RCC 7860 (cell line): ENCODE data around the gene IL1RAPL1.

Experiments used
- DNase-seq: peaks from one replicate; pipeline ENCODE4 v3.0.0-alpha.2; 2015; ENCODE audit warnings: low spot score
- FAIRE-seq: peaks from 2 replicates; lab custom pipeline; 2012; peaks lifted over from hg19 to GRCh38; lab: Jason Lieb, UNC

The IL1RAPL1 gene

DNA sequence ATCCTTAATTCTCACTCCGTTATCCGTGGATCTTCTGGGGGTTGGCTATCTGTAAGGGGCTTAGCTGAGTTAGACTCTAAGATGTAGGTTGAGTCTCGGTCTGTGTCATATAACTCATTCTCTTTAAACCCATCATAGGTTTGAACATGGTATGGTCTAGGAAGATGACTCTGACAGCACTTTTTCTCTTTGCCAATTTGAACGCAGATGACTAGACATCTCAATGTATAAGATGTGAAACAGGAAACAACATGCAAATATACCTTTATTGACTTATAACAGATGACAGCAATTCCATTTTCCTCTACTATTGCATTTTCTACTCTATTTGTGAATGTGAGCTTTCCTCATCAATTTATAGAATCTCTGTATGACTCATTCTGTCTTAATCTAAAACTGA lies 993.3 kb downstream of the IL1RAPL1 start:
- FAIRE-seq (no peak), DNase-seq (no peak)

DNA sequence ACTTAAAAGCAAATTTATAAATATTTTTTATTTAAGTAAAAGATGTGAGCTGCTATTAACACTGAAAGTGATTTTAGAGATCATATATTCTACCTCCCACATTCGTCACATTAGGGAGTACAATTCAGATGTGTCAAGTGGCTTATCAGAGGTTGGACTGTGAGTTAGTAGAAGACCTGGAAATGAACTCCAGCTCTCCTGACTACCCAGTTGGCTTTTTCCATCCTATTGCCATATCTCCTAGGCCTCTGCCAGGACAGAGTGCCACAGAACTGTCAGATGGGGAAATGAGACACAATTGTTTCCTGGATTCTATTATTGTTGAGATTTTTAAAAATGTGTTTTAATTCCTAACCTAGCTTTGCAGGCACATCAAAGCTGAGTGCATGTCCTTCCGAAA lies 994.0 kb downstream of the IL1RAPL1 start:
- FAIRE-seq (no peak), DNase-seq (no peak)

DNA sequence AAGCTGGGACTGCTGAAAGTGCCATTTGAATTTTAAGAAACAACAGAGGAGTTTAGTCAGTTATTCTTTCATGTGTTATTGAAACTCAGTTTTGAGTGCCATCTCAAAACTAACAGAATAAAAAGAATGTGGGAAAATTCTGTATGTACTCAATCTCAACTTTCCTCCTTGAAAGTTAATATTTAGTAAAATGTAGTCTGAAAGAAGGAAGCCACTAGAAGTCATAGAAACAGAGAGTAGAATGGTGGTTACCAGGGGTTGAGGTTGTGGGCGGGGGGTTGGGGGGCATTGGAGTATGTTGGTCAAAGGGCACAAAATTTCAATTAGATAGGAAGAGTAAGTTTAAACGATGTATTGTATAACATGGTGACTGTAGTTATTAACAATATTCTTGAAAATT lies 999.9 kb downstream of the IL1RAPL1 start:
- no peak for FAIRE-seq
- DNase-seq = no peak

DNA sequence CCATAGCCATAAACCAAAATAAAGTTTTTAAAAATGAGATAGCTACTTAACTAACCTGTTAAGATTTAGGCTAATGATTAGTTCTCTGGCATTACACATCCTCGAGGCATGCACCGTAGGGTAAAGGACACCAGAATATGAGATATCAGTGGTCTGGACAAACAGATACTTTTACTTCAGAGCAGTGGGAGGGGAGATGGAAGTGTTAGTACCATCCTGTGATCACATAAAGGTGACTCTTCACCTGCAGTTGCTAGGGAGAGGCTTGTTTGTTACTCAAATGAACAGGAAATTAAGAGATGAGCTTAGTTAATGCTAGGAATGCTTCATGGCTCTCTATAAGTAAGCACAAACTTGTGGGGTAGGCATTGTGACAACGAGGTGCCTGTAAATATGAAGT lies 1003.7 kb downstream of the IL1RAPL1 start:
- DNase-seq (no peak), FAIRE-seq (no peak)

DNA sequence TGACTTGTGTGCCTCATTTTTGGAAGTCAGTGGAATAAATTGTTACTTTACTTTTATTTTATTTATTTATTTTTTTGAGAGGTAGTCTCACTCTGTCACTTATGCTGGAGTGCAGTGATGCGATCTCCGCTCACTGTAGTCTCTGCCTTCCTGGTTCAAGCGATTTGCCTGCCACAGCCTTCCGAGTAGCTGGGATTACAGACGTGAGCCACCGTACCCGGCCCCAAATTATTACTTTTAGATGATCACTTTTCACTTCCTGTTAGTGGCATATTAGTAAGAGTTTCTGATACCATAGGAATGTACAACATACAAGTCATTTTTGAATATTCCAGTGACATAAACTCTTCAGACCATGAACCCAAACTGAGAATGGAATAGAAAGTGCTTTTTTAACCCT lies 1017.1 kb downstream of the IL1RAPL1 start:
- no peak for FAIRE-seq
- DNase-seq = no peak

DNA sequence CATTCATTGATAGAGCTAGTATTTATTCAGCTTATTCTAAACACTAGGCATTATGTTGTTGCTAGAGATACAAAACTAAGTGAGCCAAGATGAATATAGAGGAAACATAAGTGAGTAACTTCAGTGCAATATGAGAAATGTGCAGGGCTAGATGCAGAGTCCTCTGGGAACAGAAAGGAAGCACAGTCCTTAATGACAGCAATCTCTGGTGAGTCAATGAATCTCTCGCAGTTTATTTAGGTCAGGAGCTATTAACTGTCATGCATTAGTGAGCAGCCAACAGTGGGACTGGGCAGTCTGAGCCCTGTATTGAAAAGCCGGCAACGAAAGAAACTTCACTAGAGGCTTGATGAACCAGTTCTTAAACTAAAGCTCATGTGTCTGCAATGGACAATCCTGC lies 1030.0 kb downstream of the IL1RAPL1 start:
- peak; percentile 58 for DNase-seq
- peak; percentile 91 for FAIRE-seq

DNA sequence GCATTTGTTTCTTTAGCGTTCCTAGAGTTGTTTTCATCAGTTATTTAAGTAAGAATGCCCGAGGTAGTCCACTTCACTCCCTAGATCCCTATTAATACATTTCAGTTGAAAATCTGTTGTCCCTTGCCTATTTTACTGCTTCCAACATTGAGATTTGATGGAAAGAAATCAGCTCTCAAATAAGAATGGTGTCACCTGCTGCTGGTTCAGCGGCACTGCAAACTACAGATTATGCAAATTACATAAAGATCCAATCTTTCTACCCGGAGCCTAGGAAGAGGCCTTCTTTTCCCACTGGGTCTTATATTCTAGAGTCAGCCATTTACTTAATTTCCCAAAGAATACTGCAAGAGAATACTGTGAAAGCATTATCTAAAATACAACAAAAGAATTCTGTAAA lies 1030.5 kb downstream of the IL1RAPL1 start:
- DNase-seq (no peak), FAIRE-seq (no peak)

DNA sequence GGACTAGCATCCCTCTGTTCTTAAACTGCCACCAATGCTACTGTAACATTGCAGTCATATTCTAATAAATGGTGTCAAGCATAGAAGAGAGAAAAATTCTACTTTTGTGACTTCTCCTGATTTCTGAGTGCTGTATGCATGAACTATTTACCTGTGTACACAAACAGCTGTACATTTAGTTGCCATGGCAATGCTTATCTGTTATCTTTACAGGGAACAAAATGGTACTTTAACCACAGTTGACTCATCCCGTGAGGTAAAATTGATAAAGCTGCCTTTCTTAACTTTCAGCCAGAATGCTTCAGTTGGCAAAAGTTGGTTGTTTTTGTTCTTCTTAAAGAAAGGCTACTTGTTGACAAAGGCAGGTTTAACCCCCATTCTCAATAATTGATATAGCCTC lies 1040.6 kb downstream of the IL1RAPL1 start:
- FAIRE-seq (no peak), DNase-seq (no peak)

DNA sequence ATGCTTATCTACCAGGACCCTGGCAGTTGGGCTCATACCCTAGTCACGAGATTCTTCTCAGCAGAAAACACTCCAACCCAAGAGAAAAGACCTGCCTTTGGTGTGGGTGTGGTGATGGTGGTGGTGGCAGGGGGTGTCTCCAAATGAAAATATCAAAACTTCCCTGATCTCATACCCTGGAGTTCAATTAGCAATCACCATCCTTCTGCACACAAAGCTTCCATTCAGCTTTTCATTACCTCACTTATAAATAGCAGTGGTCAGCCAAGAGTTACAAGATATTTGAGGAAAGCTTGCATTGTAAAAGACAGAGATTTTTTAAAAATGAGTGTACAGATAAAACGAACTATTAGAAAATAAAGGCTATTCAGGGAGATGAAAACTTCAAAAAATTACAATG lies 1047.3 kb downstream of the IL1RAPL1 start:
- DNase-seq (no peak), FAIRE-seq (no peak)

DNA sequence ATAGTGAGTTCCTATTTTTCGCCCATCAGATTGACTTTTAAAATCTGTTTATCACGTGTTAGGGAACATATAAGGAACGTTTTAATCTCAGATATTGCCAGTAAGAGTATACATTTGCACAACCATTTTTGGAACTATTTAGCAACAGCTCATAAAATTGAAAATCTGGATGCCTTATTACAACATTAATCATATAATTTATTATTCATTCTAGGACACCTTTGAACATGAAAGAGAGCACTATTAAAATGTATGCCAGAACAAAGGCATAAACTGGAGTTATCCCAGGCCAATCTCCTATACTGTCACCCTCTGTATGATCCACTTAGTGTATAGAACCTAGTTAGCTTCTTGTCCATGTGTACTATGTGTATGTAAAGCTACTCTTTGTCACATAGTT lies 1049.1 kb downstream of the IL1RAPL1 start:
- FAIRE-seq (no peak), DNase-seq (no peak)

DNA sequence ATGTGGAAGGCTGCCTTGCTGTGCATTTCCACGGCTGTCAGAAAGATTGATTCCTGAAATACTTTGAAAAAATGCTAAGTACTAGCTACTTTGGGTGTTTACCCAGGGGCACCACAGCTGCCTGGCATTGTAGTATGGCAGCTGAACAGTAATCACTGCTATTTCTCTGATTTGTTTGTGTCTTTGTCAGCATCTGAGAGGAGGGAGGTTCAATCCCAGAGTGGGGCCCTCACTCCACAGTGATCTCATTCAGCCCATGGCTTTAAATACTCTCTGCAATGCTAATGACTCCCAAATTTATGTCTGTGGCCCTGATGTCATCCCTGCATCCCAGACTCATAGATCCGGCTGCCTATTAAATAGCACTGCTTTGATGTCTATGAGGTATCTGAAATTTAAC lies 1052.9 kb downstream of the IL1RAPL1 start:
- no peak for DNase-seq
- FAIRE-seq = no peak

DNA sequence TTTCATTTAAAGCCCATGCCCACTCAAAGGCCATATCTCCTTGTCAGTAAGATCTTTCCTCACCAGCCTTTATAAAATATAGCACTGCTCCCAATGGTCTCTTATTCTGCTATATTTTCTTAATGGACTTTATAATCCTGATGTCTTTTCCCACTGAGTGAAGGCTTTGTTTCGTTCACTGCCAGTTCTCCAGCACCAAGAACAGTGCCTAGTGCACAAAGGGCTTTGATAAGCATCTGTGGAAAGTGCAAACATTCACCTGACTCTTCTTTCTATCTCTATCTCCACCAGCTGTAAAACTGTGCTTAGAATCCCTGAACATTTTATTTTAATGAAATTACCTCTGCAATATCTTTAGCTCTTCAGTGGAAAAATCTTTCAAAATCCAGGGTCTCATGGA lies 1054.2 kb downstream of the IL1RAPL1 start:
- no peak for DNase-seq
- FAIRE-seq = no peak

DNA sequence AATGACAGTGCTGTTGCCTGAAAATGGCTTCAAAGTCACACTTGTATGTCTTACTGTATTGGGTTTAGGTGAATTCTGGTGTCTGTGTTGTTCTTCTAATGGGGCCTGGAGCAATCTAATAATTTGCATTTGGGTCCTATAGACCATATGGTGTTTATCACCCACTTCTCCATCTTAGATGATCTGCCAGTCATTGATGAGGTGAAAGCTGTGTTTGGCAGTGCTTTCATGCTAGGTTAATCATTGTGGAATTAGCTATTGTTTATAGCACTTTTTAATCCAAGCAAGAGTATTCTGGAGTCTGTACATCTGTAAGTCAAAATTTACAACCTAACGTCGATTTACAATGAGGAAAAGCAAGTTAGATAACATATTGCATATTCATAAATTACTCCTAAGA lies 1055.9 kb downstream of the IL1RAPL1 start:
- no peak for FAIRE-seq
- DNase-seq = no peak

DNA sequence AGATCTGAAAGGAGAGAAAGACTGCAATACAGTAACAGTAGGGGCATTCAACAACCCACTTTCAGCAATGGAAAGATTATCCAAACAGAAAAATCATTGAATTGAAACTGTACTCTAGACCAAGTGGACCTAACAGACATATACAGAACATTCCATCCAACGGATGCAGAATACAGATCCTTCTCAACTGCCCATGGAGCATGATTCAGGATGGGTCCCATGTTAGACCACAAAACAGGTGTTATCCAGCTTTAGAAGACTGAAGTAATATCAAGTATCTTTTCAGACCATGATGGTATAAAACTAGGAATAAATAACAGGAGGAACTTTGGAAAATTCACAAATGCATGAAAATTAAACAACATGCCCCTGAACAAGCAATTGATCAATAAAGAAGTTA lies 1060.9 kb downstream of the IL1RAPL1 start:
- FAIRE-seq (no peak), DNase-seq (no peak)

DNA sequence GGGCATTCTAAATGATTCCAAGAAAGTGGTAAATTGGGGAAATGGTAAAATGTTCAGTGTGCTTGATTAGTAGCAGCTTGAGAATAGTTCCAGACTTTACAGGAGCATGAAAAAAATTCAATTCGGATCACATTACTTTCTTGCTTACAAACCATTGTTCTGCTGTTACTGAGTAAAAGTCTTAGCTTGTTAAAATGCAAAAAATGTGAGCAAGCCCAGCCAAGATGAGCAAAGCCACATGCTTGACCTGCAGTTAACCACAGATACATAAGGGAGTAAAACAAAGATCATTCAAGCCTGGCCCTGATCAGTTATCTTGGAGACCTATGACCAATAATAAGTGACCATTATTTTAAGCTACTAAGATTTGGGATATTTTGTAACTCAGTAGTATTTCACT lies 1065.2 kb downstream of the IL1RAPL1 start:
- DNase-seq = peak; percentile 56
- FAIRE-seq = peak; percentile 98

DNA sequence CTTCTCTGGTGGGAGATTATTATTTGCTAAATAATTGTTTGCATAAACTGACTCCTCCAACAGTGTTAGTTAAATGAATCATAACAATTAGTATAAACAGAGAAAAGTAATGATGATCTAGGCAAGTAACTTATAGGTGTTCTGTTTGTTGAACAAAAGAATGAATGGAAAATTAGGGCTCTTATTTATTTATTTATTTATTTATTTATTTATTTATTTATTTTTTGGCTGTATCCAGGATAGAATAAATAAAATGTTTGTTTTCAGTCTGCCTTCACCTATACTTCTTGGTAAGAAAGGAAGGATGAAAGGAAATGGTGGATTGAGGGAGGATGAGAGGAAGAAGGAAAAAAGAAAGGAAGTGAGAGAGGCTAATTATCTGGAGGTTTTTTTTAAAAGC lies 1066.5 kb downstream of the IL1RAPL1 start:
- FAIRE-seq = no peak
- DNase-seq = no peak

DNA sequence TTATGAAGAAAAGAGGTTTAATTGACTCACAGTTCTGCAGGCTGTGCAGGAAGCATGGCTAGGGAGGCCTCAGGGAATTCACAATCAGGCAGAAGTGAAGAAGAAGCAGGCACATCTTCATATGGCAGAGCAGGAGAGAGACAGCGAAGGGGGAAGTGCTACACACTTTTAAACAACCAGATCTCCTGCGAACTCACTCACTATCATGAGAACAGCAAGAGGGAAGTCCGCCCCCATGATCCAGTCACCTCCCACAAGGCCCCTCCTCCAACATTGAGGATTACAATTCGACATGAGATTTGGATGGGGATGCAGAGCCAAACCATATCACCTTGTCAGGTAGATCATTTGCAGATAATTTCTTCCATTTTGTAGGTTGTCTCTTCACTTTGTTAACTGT lies 1072.7 kb downstream of the IL1RAPL1 start:
- FAIRE-seq = no peak
- no peak for DNase-seq

DNA sequence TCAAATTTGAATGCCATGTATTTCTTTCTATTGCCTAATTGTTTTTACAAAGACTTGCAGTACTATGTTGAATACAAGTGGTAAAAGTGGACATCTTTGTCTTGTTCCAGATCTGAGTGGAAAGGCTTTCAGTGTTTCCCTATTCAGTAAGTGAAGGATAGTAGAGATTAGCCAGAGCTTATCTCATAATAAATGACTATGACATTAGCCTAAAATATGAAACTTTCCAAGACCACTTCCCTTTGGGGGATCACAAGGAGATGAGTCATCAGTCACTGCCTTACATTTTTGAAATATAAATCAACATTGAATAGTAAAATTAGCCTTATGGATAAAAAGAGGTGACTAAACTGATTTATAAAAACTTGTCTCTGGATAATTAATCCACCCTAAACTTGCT lies 1074.0 kb downstream of the IL1RAPL1 start:
- peak; percentile 90 for FAIRE-seq
- DNase-seq = peak; percentile 64

DNA sequence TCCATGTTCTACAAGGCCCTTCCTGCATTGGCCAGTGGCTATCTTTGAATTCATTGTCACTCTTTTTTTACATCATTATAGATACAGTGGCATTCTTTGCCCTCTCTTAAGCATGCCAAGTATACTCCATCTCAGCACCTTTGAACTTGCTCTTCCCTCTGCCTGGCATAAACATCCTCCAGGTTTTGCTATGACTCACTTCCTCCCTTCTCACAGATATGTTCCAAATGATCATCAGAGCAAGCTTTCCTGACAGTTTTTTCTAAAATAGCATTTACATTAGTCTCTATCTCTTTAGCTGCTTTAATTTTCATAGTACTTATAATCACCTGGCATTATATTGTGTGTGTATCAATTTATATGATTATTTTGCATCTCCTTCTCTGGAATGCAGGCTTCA lies 1074.9 kb downstream of the IL1RAPL1 start:
- DNase-seq = peak; percentile 87
- no peak for FAIRE-seq

DNA sequence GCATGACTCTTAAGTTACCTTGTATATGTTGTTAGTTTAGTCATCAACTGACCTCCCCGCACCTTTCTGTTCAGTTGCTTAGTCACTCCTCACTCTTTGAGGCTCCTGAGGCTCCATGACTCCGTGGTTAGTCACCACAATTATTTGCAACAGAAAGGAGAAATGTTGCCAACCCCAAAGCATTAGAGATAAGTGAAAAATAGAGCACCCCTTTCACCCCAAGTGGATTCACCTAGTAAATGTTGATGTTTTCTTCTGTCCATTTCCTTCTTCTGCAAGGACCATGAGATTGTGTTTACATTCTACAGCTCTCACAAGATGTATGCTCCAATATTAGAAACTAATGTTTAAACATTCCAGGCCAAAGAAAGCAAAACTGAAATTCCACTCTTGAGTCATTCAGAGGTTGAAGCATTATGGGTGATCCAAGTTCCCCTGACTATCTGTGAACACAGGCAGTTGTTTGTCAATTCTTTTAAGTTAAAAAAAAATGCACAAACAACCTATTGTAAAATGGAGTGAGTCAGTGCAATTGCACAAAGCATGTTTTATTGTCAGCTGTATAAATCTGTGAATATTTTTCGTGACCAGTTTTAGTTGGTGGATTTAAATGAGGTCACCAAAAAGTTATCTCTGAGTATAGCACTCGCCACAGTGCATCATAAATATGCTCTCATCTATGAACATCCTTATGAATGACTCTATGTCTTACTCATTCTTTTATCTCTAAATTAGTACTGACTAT lies 1075.7 kb downstream of the IL1RAPL1 start:
- peak; percentile 99 for FAIRE-seq
- DNase-seq = peak; percentile 92

DNA sequence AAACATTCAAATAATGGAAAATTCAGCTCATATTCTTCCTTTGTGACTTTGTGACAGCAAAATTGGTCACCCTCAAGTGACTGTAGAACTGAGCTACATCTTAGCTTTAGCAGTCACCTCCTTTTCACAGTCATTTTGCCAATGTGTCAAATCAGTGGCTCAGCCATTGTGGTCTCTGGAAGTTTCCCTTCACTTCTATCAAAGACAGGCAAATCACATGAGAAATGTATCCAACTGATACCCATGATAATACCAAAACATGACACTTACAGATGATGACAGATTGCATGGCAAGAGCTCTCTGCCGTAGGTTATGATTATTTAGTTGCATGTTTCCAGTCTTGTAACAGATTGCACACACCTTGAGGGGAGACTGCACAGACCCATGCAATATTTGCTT lies 1078.3 kb downstream of the IL1RAPL1 start:
- no peak for FAIRE-seq
- no peak for DNase-seq

DNA sequence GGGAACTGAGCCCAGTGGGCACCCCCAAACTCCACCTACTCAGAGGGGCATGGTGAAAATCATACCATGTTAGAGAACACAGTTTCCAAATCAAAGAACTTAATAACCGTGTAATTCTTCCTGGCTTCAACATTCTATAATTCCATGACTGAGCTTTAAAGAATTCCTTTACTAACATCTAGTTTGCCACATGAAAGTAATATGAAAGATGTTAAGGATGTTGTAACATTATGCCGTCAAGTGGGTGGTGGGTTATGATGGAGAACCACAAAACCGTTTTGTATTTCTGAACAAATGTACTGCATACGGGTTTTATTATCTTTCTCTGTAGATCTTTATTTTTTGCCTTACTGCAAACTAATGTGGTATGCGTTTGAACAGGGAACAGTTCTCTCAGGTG lies 1079.1 kb downstream of the IL1RAPL1 start:
- FAIRE-seq = no peak
- no peak for DNase-seq

DNA sequence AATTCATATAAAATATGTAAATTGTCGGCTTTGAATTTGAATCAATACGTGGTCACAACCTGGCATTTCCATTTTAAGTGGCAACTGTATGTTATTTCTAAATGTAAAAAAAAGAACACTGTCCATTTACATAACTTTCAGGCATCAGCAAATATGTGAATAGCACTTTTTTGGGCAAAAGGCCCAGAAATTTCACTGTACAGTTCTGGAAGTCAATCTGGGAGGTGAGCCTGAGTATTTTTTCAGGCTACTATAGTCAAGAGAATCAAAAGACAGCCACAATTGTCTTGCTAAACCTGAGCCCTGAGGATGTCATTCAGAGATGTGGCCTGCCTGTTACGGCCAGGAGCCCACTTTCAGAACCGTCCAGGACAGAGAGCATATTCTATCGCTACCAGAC lies 1084.2 kb downstream of the IL1RAPL1 start:
- DNase-seq (no peak), FAIRE-seq (no peak)
